Transverse colon (tissue), 3 donors: ENCODE results near the gene HAL.

ENCODE experiments used
- EP300 ChIP-seq: sonication (generic); formaldehyde crosslinking; IDR thresholded peaks from one replicate; pipeline ENCODE4 v1.6.1; 2017; ENCODE audit warnings: antibody characterized with exemption, low read depth
- POLR2AphosphoS5 ChIP-seq, 3 donors: sonication (generic); formaldehyde crosslinking; IDR thresholded peaks; one replicate each; pipeline ENCODE4 v1.6.1; 2016; ENCODE audit warnings: antibody characterized with exemption in 3 of 3

GRCh38 chr12:95942101-95942523, 54.0 kb downstream of the HAL start:
- TF ChIP-seq EP300 (no peak), POLR2AphosphoS5 (IDR thresholded peaks at IDR 0.05) (no peak)
